ENCODE data around the gene PDE2A.

Gene PDE2A

GRCh38 chr11:72673943-72674828 lies at the start of gene PDE2A:
PDE2A (minus strand) TSS chr11:72674422; CDS start chr11:72674207, 215 bp downstream.
- Histone ChIP-seq H3K4me1 (ENCODE audit: insufficient read depth, low read length) (peaks cover 33% of the 10 kb centered on the region), H3K4me3 (ENCODE audit: low read length) (peak within 1 kb of the TSS; percentile 41), H3K27me3 (ENCODE audit: insufficient read depth, low read length) (peaks cover 62% of the 10 kb centered on the region), H2AFZ (ENCODE audit: low read depth, low read length) (peak within 1 kb of the TSS; percentile 21), H3K36me3 (ENCODE audit: insufficient read depth, low read length) (no peaks in the 10 kb centered on the region), H3K9me3 (ENCODE audit: low read length) (no peaks in the 10 kb centered on the region)

GRCh38 chr11:72723508-72723907 lies 49.3 kb upstream of the PDE2A start:
- H3K9me3 ChIP-seq (ENCODE audit: low read length), result no peaks in the 10 kb centered on the region
- no peak overlapping the region for H2AFZ ChIP-seq (ENCODE audit: low read depth, low read length)
- H3K4me1 ChIP-seq (ENCODE audit: insufficient read depth, low read length), result peaks cover 8% of the 10 kb centered on the region
- H3K36me3 ChIP-seq (ENCODE audit: insufficient read depth, low read length), result no peaks in the 10 kb centered on the region
- H3K4me3 ChIP-seq (ENCODE audit: low read length), result no peak overlapping the region
- no peaks in the 10 kb centered on the region for H3K27me3 ChIP-seq (ENCODE audit: insufficient read depth, low read length)

- H3K9me3 ChIP-seq (ENCODE audit: low read length), result no peaks in the 10 kb centered on the region
- no peaks in the 10 kb centered on the region for H3K27me3 ChIP-seq (ENCODE audit: insufficient read depth, low read length)
- peak overlapping the region; percentile 43 for H2AFZ ChIP-seq (ENCODE audit: low read depth, low read length)
- peak overlapping the region; percentile 46 for H3K4me3 ChIP-seq (ENCODE audit: low read length)
- H3K4me1 ChIP-seq (ENCODE audit: insufficient read depth, low read length), result peaks cover 8% of the 10 kb centered on the region
- no peaks in the 10 kb centered on the region for H3K36me3 ChIP-seq (ENCODE audit: insufficient read depth, low read length)
Observed at GRCh38 chr11:72722050-72722748, 48.0 kb upstream of the PDE2A start.

- Histone ChIP-seq H3K4me1 (ENCODE audit: insufficient read depth, low read length) (peaks cover 11% of the 10 kb centered on the region), H3K4me3 (ENCODE audit: low read length) (peak overlapping the region; percentile 46), H3K9me3 (ENCODE audit: low read length) (no peaks in the 10 kb centered on the region), H3K36me3 (ENCODE audit: insufficient read depth, low read length) (no peaks in the 10 kb centered on the region), H3K27me3 (ENCODE audit: insufficient read depth, low read length) (no peaks in the 10 kb centered on the region), H2AFZ (ENCODE audit: low read depth, low read length) (peak overlapping the region; percentile 43)
Observed at GRCh38 chr11:72721689-72722049, 47.4 kb upstream of the PDE2A start.

GRCh38 chr11:72721276-72721675 lies 47.1 kb upstream of the PDE2A start:
- H3K4me1 ChIP-seq (ENCODE audit: insufficient read depth, low read length), result peaks cover 15% of the 10 kb centered on the region
- H3K27me3 ChIP-seq (ENCODE audit: insufficient read depth, low read length), result no peaks in the 10 kb centered on the region
- no peak overlapping the region for H2AFZ ChIP-seq (ENCODE audit: low read depth, low read length)
- no peaks in the 10 kb centered on the region for H3K9me3 ChIP-seq (ENCODE audit: low read length)
- no peaks in the 10 kb centered on the region for H3K36me3 ChIP-seq (ENCODE audit: insufficient read depth, low read length)
- peak overlapping the region; percentile 46 for H3K4me3 ChIP-seq (ENCODE audit: low read length)

- no peaks in the 10 kb centered on the region for H3K36me3 ChIP-seq (ENCODE audit: insufficient read depth, low read length)
- no peaks in the 10 kb centered on the region for H3K27me3 ChIP-seq (ENCODE audit: insufficient read depth, low read length)
- H2AFZ ChIP-seq (ENCODE audit: low read depth, low read length), result no peak overlapping the region
- H3K4me1 ChIP-seq (ENCODE audit: insufficient read depth, low read length), result peaks cover 18% of the 10 kb centered on the region
- H3K9me3 ChIP-seq (ENCODE audit: low read length), result no peaks in the 10 kb centered on the region
- peak overlapping the region; percentile 46 for H3K4me3 ChIP-seq (ENCODE audit: low read length)
Observed at GRCh38 chr11:72720784-72721183, 46.6 kb upstream of the PDE2A start.

- H2AFZ ChIP-seq (ENCODE audit: low read depth, low read length), result no peak overlapping the region
- peaks cover 21% of the 10 kb centered on the region for H3K4me1 ChIP-seq (ENCODE audit: insufficient read depth, low read length)
- no peaks in the 10 kb centered on the region for H3K36me3 ChIP-seq (ENCODE audit: insufficient read depth, low read length)
- H3K9me3 ChIP-seq (ENCODE audit: low read length), result no peaks in the 10 kb centered on the region
- no peaks in the 10 kb centered on the region for H3K27me3 ChIP-seq (ENCODE audit: insufficient read depth, low read length)
- H3K4me3 ChIP-seq (ENCODE audit: low read length), result no peak overlapping the region
Observed at GRCh38 chr11:72720047-72720446, 45.8 kb upstream of the PDE2A start.

- Histone ChIP-seq H3K9me3 (ENCODE audit: low read length) (no peaks in the 10 kb centered on the region), H3K36me3 (ENCODE audit: insufficient read depth, low read length) (no peaks in the 10 kb centered on the region), H3K4me1 (ENCODE audit: insufficient read depth, low read length) (peaks cover 21% of the 10 kb centered on the region), H3K27me3 (ENCODE audit: insufficient read depth, low read length) (no peaks in the 10 kb centered on the region), H2AFZ (ENCODE audit: low read depth, low read length) (no peak overlapping the region), H3K4me3 (ENCODE audit: low read length) (no peak overlapping the region)
Observed at GRCh38 chr11:72719551-72719950, 45.3 kb upstream of the PDE2A start.

GRCh38 chr11:72719144-72719543 lies 44.9 kb upstream of the PDE2A start:
- no peak overlapping the region for H3K4me3 ChIP-seq (ENCODE audit: low read length)
- H3K36me3 ChIP-seq (ENCODE audit: insufficient read depth, low read length), result no peaks in the 10 kb centered on the region
- no peaks in the 10 kb centered on the region for H3K9me3 ChIP-seq (ENCODE audit: low read length)
- peaks cover 21% of the 10 kb centered on the region for H3K4me1 ChIP-seq (ENCODE audit: insufficient read depth, low read length)
- H2AFZ ChIP-seq (ENCODE audit: low read depth, low read length), result no peak overlapping the region
- no peaks in the 10 kb centered on the region for H3K27me3 ChIP-seq (ENCODE audit: insufficient read depth, low read length)

GRCh38 chr11:72718101-72718501 lies 43.9 kb upstream of the PDE2A start:
- Histone ChIP-seq H3K4me1 (ENCODE audit: insufficient read depth, low read length) (peaks cover 21% of the 10 kb centered on the region), H2AFZ (ENCODE audit: low read depth, low read length) (no peak overlapping the region), H3K4me3 (ENCODE audit: low read length) (no peak overlapping the region), H3K27me3 (ENCODE audit: insufficient read depth, low read length) (no peaks in the 10 kb centered on the region), H3K36me3 (ENCODE audit: insufficient read depth, low read length) (no peaks in the 10 kb centered on the region), H3K9me3 (ENCODE audit: low read length) (no peaks in the 10 kb centered on the region)

- Histone ChIP-seq H3K27me3 (ENCODE audit: insufficient read depth, low read length) (no peaks in the 10 kb centered on the region), H3K9me3 (ENCODE audit: low read length) (no peaks in the 10 kb centered on the region), H3K4me3 (ENCODE audit: low read length) (no peak overlapping the region), H3K36me3 (ENCODE audit: insufficient read depth, low read length) (no peaks in the 10 kb centered on the region), H2AFZ (ENCODE audit: low read depth, low read length) (no peak overlapping the region), H3K4me1 (ENCODE audit: insufficient read depth, low read length) (peaks cover 30% of the 10 kb centered on the region)
Observed at GRCh38 chr11:72716788-72717435, 42.7 kb upstream of the PDE2A start.

GRCh38 chr11:72716290-72716689 lies 42.1 kb upstream of the PDE2A start:
- Histone ChIP-seq H3K4me1 (ENCODE audit: insufficient read depth, low read length) (peaks cover 28% of the 10 kb centered on the region), H3K27me3 (ENCODE audit: insufficient read depth, low read length) (no peaks in the 10 kb centered on the region), H3K9me3 (ENCODE audit: low read length) (no peaks in the 10 kb centered on the region), H2AFZ (ENCODE audit: low read depth, low read length) (no peak overlapping the region), H3K36me3 (ENCODE audit: insufficient read depth, low read length) (no peaks in the 10 kb centered on the region), H3K4me3 (ENCODE audit: low read length) (no peak overlapping the region)

- Histone ChIP-seq H3K36me3 (ENCODE audit: insufficient read depth, low read length) (no peaks in the 10 kb centered on the region), H2AFZ (ENCODE audit: low read depth, low read length) (no peak overlapping the region), H3K4me3 (ENCODE audit: low read length) (no peak overlapping the region), H3K9me3 (ENCODE audit: low read length) (no peaks in the 10 kb centered on the region), H3K27me3 (ENCODE audit: insufficient read depth, low read length) (no peaks in the 10 kb centered on the region), H3K4me1 (ENCODE audit: insufficient read depth, low read length) (peaks cover 28% of the 10 kb centered on the region)
Observed at GRCh38 chr11:72712841-72713240, 38.6 kb upstream of the PDE2A start.

Data from neuron (in vitro differentiated cells).